Parathyroid adenoma (tissue), 2 donors: ENCODE data around the gene PPAN.

ENCODE experiments used
- H2AFZ ChIP-seq: fragments of 300-600 bp; sonication (generic); one replicate; pipeline ENCODE4 v1.7.0; 2017; ENCODE audit warnings: antibody characterized with exemption, mild to moderate bottlenecking
- H3K27ac ChIP-seq: fragments of 300-600 bp; sonication (generic); one replicate; pipeline ENCODE4 v1.7.0; 2017
- H3K27me3 ChIP-seq: fragments of 300-600 bp; sonication (generic); one replicate; pipeline ENCODE4 v1.7.0; 2017; ENCODE audit warnings: low read length; ENCODE audit not compliant: control insufficient read depth, insufficient read depth
- H3K36me3 ChIP-seq: fragments of 300-600 bp; sonication (generic); one replicate; pipeline ENCODE4 v1.7.0; 2017; ENCODE audit warnings: low read length; ENCODE audit not compliant: control insufficient read depth, insufficient read depth
- H3K4me1 ChIP-seq: fragments of 300-600 bp; sonication (generic); one replicate; pipeline ENCODE4 v1.7.0; 2017; ENCODE audit warnings: control low read depth
- H3K4me2 ChIP-seq: fragments of 300-600 bp; sonication (generic); one replicate; pipeline ENCODE4 v1.7.0; 2017; ENCODE audit warnings: low read length
- H3K4me3 ChIP-seq: fragments of 300-600 bp; sonication (generic); one replicate; pipeline ENCODE4 v1.7.0; 2017; ENCODE audit warnings: low read depth, low read length
- H3K79me2 ChIP-seq: fragments of 300-600 bp; sonication (generic); one replicate; pipeline ENCODE4 v1.7.0; 2017; ENCODE audit warnings: control low read depth
- H3K9ac ChIP-seq: fragments of 300-600 bp; sonication (generic); one replicate; pipeline ENCODE4 v1.7.0; 2017; ENCODE audit warnings: mild to moderate bottlenecking
- H3K9me3 ChIP-seq: fragments of 300-600 bp; sonication (generic); one replicate; pipeline ENCODE4 v1.7.0; 2017; ENCODE audit warnings: low read length; ENCODE audit not compliant: control insufficient read depth
- CTCF ChIP-seq: fragments of 300-600 bp; sonication (generic); IDR thresholded peaks from one replicate; pipeline ENCODE4 v1.7.0; 2017; ENCODE audit warnings: antibody characterized with exemption, mild to moderate bottlenecking
- donor health status: primary hyperparathyroidism.

PPAN gene

DNA sequence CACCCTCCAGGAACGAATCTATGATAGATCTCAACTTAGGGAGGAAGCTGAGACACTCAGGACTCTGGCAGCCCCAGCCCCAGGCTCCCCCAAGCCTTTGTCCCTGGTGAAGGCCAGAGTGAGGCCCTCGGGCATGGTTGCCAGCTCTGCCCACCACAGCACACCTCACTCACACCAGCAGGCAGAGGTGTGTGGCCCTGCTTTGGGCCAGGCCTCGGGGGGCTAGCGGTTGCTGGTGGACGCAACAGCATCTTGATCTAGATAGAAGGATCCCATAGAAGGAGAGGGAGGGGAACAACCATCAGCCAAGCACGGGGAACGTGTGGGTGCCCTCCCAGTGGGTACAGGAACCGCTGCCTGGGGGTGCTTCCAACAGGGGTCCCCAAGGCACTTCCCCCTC is 51.9 kb downstream of the PPAN start:
- no peak overlapping the region for H3K4me2 ChIP-seq
- no peak overlapping the region for H3K9ac ChIP-seq
- no peak overlapping the region for H3K27ac ChIP-seq
- no peak for TF ChIP-seq CTCF
- no peaks in the 10 kb centered on the region for H3K27me3 ChIP-seq
- no peak overlapping the region for H3K4me3 ChIP-seq
- no peaks in the 10 kb centered on the region for H3K36me3 ChIP-seq
- H3K9me3 ChIP-seq, result no peaks in the 10 kb centered on the region
- no peaks in the 10 kb centered on the region for H3K79me2 ChIP-seq
- no peaks in the 10 kb centered on the region for H3K4me1 ChIP-seq
- no peak overlapping the region for H2AFZ ChIP-seq

- Histone ChIP-seq H3K36me3 (no peaks in the 10 kb centered on the region), H3K9ac (no peak overlapping the region), H3K4me2 (no peak overlapping the region), H3K9me3 (no peaks in the 10 kb centered on the region), H3K27me3 (no peaks in the 10 kb centered on the region), H3K4me1 (no peaks in the 10 kb centered on the region), H3K79me2 (no peaks in the 10 kb centered on the region), H3K27ac (no peak overlapping the region), H2AFZ (no peak overlapping the region), H3K4me3 (no peak overlapping the region)
- no peak for TF ChIP-seq CTCF
Measured at GRCh38 chr19:10158485-10158884, 52.3 kb downstream of the PPAN start.

DNA sequence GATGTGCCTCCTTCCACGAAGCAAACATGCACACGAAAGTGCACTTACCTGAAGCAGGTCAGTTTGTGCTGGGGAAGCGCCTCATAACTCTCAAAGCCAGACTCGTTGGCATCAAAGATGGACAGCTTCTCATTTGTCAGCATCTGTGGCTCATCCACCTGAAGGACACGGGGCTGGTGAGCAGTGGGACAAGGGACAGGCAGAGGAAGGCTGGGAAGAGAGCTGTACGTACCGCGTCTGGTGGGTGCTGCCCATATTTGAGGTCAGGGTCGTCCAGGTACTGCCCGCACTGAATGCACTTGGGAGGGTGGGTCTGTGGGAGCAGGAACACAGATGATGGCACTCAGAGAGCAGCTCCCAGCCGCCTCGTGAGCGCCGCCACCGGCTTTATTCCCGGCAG is 53.4 kb downstream of the PPAN start:
- TF ChIP-seq CTCF, result no peak
- Histone ChIP-seq H3K79me2 (no peaks in the 10 kb centered on the region), H3K27ac (no peak overlapping the region), H3K36me3 (no peaks in the 10 kb centered on the region), H3K4me2 (no peak overlapping the region), H3K4me1 (no peaks in the 10 kb centered on the region), H3K4me3 (no peak overlapping the region), H3K27me3 (no peaks in the 10 kb centered on the region), H3K9me3 (no peaks in the 10 kb centered on the region), H3K9ac (no peak overlapping the region), H2AFZ (no peak overlapping the region)
